HCT116 (cell line): ENCODE results near the gene LRIT2. TPM values are rescaled to one million over a fixed set of nuclear protein-coding genes. Genes with fewer than 3 reads are reported as not detected.

Source experiments
- total RNA-seq: library from RNA; stranded (reverse); gene quantifications from one replicate; pipeline ENCODE4 v1.2.1, GENCODE V29; 2021; ENCODE audit not compliant: unreplicated experiment

The LRIT2 gene
- total RNA-seq, 1 experiment from 2014 or later: not detected

Other genes starting within 250 kb of the LRIT2 start
- gene GHITM, start 86.0 kb downstream of the LRIT2 start, total RNA-seq: 156 TPM
- gene GPR15LG, start 51.7 kb downstream of the LRIT2 start, total RNA-seq: not detected
- not detected for gene CDHR1, start 31.0 kb downstream of the LRIT2 start, total RNA-seq
- gene LRIT1, start 16.0 kb upstream of the LRIT2 start, total RNA-seq: not detected
- not detected for gene RGR, start 19.5 kb upstream of the LRIT2 start, total RNA-seq
- 28.9 TPM for gene CCSER2, start 103.0 kb upstream of the LRIT2 start, total RNA-seq